NCI-H2107 treated with DMSO at 0.1 percent for 48 hours (cell line): ENCODE measurements around the gene ZNF784.

ENCODE experiments used
- DNase-seq: peaks from one replicate; lab custom pipeline; 2025; ENCODE audit not compliant: unreplicated experiment; lab: John Stamatoyannopoulos, UW

The ZNF784 gene

DNA sequence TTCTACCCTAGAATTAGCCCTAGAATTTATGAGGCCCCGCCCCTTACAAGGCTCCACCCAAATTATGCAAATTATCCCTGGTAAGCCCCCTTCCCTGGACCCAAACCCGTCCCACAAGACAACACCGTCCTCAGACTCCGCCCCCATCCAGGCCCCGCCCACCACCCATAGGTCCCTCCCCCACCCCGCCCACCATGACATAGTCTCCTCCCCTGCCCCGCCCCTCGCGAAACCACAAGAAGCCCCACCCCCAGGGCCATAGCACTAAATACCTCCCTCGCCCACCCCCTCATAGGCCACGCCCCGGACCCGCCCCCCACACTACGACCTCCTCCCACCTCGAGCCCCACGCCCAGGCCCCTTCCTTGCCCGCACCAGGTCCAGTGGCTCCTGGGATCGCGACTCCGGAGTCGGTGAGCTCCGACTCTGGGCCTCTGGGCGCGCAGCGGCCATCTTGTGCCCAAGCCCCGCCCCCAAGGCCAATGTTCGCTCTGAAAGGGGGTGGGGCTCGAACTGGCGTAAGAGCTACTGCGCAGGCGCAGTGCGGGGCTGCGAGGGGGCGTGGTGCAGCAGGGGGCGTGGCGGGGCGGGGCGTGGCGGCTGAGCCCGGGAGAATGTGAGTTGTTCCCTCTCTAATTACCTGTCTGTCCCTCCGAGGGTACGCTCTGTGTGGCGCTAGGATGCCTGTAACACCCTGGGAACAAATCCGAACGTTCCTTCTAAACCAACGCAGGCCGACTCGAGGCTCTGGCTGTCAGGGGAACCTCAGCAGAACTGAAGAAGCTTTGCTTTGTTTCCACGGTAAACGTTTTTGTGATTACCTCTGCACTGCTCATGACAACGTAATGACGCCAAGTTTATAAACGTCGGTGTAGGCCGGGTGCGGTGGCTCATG is at the start of gene ZNF784:
Gene ZNF784, minus strand, starts transcription at position 458 of the 895 bp plus-strand sequence. Its CDS starts 5 bp downstream, at position 453.
- DNase-seq = peak; percentile 87

DNA sequence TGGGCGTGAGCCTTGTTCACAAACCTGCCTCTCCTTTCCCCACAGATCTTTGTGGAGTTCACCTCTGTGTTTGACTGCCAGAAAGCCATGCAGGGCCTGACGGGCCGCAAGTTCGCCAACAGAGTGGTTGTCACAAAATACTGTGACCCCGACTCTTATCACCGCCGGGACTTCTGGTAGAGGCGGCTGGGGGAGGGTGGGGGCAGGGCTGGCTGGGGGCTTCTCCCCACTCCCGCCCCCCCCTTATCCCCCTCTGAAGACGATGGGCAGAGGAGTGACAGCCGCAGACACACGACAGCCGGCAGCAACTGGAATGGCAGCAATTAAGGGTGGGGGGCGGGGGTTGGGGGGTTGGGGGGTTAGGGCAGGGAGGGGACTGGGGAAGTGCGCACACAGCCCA is 49.5 kb upstream of the ZNF784 start:
- no peak for DNase-seq

GRCh38 chr19:55673465-55673864 is 49.1 kb upstream of the ZNF784 start:
- no peak for DNase-seq

DNA sequence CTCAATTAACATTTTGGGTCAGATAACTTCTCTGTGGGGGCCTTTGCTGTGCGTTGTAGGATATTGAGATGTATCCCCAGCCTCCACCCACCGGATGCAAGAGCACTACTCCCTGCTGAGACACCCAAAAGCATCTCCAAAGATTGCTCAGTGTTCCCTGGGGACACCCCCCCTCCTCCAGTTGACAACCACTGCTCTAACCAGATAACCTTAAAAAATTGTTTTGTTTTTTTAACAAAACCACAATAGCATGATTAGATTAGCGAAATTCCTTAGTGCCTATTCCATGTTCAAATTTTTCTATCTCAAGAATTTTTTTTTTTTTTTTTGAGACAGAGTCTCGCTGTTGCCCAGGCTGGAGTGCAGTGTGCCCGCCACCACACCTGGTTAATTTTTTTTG is 48.1 kb upstream of the ZNF784 start:
- no peak for DNase-seq

DNA sequence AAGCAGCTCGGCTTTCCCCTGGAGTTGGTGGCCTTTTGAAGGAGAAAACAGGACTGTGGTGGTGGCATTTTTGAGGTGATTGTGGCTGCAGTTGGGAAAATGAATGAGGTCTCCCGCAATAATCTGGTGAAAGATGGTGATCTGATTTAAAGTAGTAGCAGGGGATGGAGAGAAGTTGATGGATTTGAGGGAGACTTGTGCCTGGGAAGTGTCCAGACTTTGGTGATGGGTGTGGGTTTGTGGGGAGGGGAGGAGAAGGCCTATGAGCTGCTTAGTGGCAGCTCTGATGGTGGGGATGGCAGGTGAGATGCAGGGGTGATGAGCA is 46.6 kb upstream of the ZNF784 start:
- DNase-seq = no peak

GRCh38 chr19:55670280-55671053 is 46.1 kb upstream of the ZNF784 start:
- DNase-seq = peak; percentile 83

DNA sequence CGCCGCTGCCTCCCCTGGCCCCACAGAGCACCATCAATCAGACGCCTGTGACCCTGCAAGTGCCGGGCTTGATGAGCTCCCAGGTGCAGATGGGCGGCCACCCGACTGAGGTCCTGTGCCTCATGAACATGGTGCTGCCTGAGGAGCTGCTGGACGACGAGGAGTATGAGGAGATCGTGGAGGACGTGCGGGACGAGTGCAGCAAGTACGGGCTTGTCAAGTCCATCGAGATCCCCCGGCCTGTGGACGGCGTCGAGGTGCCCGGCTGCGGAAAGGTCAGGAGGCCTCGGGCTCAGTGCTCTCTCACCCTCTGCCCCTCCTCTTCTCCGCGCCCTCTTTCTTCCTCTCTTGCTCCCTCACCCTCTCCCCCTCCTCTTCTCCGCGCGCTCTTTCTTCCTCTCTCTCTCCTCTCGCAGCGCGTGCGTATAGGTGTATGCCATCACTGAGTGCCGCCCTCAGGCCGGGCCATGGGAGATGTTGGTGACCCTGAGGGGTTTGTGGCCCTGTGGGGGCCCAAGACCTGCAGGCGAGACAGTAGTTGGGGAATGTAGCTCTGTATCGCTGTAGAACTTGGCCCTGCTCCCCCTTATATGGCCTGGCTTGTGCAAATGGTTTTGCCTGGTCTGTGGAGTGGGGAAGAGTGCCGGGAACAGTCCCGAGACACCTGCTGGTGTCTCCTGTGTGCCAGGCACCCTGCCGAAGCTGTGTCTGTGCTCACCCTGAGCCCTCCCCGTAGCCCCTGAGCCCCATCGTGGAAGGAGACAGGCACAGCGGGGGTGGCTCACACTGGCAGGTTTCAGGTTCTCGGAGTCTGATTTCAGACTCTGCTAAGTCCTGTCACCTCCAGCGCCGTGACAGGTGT is 45.3 kb upstream of the ZNF784 start:
- DNase-seq = peak; percentile 83

DNA sequence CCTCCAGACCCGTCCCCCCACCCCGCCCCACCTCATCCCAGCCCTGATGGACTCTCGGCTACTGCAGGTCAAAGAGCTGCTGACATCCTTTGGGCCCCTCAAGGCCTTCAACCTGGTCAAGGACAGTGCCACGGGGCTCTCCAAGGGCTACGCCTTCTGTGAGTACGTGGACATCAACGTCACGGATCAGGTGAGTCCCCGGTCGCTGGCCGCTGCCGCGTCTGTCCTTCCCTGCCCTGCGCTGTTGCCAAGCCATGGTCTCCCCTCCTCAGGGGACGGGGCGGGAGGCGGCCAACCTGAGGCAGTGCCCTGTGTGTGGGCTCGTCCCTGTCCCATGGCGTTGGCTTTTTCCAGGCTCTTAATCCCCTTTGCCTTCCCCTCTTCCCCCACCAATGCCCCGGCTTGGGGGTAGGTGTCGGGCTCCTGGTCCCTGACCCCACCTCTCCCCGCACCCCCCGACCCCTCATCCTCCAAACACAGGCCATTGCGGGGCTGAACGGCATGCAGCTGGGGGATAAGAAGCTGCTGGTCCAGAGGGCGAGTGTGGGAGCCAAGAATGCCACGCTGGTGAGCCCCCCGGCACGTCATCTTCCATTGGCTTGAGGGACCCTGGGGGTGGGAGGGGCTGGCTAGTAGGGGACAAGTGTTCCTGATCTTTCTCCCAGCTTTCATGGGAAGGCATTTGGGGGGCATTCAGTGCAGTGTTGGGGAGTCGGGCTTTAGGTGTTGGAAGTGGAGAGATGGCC is 44.4 kb upstream of the ZNF784 start:
- DNase-seq = no peak

DNA sequence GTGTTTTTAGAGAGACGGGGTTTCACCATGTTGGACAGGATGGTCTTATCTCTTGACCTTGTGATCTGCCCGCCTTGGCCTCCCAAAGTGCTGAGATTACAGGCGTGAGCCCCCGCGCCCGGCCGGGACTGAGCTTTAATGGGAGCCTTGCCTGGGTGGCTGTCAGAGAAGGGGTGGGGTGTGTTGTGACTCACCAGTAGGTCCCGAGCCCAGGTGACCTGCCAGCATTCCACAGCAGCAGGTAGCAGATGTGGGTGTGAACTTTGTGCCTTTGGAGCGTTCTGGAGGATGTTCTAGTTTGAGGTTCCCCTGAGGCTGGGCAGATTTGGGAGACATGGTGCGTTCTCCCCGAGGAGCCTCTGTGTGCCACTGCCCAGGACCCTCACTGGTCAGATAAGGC is 43.6 kb upstream of the ZNF784 start:
- no peak for DNase-seq

DNA sequence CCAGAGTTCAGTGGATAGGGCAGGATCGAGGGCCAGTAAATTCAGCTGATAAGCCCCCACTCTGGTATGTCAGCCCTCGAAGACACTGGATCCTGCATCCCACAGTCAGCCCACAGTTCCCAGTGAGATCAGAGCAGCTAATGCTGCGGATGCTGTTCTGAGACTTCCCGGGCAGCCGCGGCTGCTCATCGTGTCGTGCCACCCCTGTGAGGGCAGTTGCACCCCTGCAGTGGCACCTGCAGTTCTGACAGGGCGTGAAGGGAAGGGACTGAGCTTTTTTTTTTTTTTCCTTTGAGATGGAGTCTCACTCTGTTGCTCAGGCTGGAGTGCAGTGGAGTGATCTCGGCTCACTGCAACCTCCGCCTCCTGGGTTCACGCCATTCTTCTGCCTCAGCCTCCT is 43.1 kb upstream of the ZNF784 start:
- DNase-seq = no peak

- no peak for DNase-seq
These were observed 42.6 kb upstream of the ZNF784 start for GRCh38 chr19:55667006-55667381.

DNA sequence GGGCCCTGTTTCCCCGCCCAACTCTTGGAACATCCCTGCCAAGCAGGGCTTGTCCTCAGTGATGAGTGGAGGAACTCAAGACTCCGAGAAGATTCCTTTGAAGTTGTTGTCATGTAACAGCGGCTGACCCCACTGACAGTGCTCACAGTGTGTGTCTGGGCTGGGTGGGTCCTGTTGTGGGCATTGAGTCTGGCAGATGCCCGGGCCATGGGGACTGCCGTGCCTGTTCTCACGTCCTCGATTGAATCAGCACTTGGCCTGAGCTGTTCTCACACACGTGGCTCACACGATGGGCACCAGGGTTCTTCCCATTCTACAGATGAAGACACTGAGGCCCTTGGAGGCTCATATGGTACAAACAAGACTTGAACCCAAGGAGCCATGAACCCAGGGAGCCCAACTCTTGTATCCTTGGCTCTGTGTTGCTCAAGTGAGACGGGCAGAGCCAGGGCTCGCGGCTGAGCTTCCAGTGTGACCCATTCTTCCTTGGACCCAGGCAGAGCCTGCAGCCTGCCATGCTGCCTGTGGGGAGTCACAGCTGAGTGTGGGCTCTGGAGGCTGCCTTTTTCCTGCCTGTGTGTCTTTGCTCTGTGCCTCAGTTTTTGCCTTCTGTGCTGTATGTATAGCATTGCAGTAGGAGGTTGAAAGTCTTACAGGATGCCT is 42.1 kb upstream of the ZNF784 start:
- no peak for DNase-seq

DNA sequence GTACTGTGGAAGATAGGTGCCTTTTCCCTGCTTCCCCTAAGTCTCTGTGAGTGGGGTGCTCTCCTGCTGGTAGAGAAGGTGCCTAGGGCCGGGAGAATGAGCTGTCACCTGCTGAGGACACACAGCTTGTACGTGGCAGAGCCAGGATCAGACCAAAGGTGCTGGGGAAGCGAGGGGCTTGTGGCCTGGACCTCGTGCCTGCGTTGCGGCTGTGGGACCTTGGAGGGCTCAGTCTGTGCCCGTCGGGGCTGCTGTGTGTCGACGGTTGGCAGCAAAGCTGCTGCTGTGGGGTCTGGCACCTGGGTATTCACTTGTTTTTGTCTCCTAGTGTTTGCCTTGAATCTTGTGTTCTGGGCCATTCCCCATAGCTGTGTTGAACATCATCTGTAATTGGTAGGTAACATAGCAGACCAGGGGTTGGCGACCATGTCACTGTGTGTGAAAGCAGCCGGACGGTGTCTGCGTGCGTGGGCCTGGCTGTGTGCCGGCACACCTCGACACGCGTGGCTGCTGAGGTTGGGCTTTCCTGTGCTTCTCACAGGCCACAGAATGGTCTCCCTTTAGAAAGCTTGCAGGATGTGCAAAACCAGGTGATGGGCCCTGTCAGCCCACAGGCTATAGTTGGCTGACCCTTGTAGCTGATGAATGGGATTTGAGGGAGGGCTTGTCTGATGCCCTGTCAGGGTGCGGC is 39.6 kb upstream of the ZNF784 start:
- no peak for DNase-seq

DNA sequence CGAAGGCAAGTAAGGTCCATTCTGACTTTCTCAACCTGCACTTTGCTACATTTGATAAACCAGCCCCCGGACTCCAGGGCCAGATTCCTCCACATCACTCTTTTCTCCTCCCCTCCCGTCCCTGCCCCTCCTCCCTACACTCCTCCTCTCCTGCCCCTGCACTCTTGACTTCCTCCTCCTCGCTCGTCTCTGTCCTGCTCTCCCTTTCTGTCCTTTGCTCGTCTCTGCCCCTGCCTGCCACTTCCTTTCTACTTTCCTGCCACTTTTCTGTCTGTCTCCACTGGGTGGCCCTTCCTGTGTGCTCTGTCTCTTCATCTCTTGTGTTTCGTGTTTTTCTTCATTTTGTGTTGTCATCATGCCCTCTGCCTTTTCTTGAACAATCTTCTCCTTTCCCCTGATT is 37.5 kb upstream of the ZNF784 start:
- DNase-seq = no peak

GRCh38 chr19:55660991-55661390 is 36.6 kb upstream of the ZNF784 start:
- DNase-seq = no peak

- DNase-seq = no peak
These were observed 36.0 kb upstream of the ZNF784 start for GRCh38 chr19:55660404-55660803.

DNA sequence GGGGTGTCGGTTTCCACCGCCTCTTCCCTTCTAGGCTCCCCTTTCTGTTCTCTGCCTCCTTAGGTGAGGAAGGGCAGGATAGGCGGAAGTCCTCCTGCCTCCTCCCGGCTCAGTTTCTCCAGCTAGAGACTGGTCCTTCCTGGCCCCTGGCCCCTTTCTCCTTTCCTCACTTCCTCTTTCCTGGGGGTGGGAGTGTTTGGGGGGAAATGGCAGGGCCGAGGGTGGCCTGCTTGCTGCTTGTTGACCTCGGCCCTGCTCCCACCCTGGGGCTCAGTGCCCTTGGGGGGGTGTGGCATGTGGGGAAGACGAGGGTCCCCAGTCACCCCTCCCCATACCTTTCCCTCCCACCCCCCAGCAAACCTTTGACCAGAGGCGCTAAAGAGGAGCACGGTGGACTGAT is 35.5 kb upstream of the ZNF784 start:
- DNase-seq = no peak

DNA sequence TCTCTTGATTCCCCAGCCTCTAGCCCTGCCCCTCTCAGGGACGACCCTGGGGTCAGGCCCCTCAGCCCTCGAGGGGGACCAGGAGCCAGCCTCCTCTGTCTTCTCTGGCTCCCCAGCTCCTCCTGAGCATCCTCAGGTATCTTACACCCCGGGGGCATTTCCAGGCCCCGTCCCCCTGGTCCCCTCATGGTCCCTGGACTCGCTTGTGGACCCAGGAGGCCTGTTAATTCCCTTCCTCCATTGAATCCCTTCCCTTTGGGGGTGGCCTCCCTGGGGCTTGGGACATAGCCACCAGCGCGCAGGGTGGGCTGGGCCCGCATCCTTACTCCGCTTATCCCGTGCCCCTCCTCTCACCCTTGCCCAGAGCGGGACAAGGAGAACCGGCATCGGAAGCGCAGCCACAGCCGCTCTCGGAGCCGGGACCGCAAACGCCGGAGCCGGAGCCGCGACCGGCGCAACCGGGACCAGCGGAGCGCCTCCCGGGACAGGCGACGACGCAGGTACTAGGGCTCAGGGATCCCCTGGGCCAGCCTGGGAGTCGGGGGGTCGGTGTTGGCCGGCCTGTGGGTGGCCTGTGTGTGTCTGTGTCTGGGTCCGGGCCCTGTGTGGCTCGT is 34.6 kb upstream of the ZNF784 start:
- DNase-seq = no peak
